HCT116 (cell line): Measurements from ENCODE around the gene VRTN. TPM values are rescaled to one million over a fixed set of nuclear protein-coding genes. Genes with fewer than 3 reads are reported as not detected.

Source experiments
- ATAC-seq: fragments of 200-7000 bp; cut with Tn5 transposase; 2 replicates; pipeline ENCODE4 v1.9.1; 2020; ENCODE audit warnings: mild to moderate bottlenecking, moderate library complexity
- BruUV-seq: library from RNA; stranded (reverse); fragments of 400-500 nt; replicated peaks from 2 replicates; lab custom pipeline; 2021; lab: Mats Ljungman, UMichigan
- CTCF ChIA-PET: fragments of 300-600 bp; sonication (Branson Sonifier 250); formaldehyde crosslinking; loops from one replicate; lab custom pipeline; 2021; ENCODE audit warnings: antibody characterized with exemption; lab: Charles Lee
- POLR2A ChIA-PET: fragments of 300-600, 350-600 bp; sonication (Branson Sonifier 250); formaldehyde crosslinking; loops from one replicate; lab custom pipeline; 2021; ENCODE audit warnings: antibody characterized with exemption; lab: Charles Lee
- RAD21 ChIA-PET, 2 experiments: fragments of 300-600 bp; sonication (Branson Sonifier 250); formaldehyde crosslinking; loops; one replicate each; lab custom pipeline; 2023; ENCODE audit warnings: low total read pairs in 2 of 2; ENCODE audit not compliant: uncharacterized antibody in 2 of 2, unreplicated experiment in 2 of 2, low non-redundant PET in 1 of 2; lab: Charles Lee
- DNase-seq: peaks from one replicate; pipeline ENCODE4 v3.0.0-alpha.2; 2010; ENCODE audit warnings: low read depth, low spot score
- H2AFZ ChIP-seq: fragments of 200-600 bp; shearing (Covaris generic), sonication (generic); 2 replicates; pipeline ENCODE4 v1.6.1; 2017; ENCODE audit warnings: low read depth, mixed run types, mixed read lengths, antibody characterized with exemption, low read length; ENCODE audit not compliant: poor library complexity, severe bottlenecking
- H3K27ac ChIP-seq: 2 replicates; pipeline ENCODE4 v1.5.1; 2012; ENCODE audit warnings: low read depth, low read length
- H3K27me3 ChIP-seq: fragments of 200-600 bp; sonication (generic); 2 replicates; pipeline ENCODE4 v1.6.1; 2016; ENCODE audit warnings: mixed run types, low read length, mixed read lengths; ENCODE audit not compliant: insufficient read depth
- H3K36me3 ChIP-seq, 2 experiments: fragments of 200-500 bp in 1 of 2; fragments of 200-600 bp in 1 of 2; sonication (Bioruptor generic) in 1 of 2; sonication (generic) in 1 of 2; 2 replicates each; pipeline versions ENCODE4 v1.5.1 to v1.6.1; 2014 to 2016; ENCODE audit warnings: low read length in 2 of 2, inconsistent platforms in 1 of 2, mixed read lengths in 1 of 2, mixed run types in 1 of 2; ENCODE audit not compliant: insufficient read depth in 2 of 2, control insufficient read depth in 1 of 2
- H3K4me1 ChIP-seq, 2 experiments: fragments of 200-600 bp in 1 of 2; sonication (generic) in 1 of 2; 2 replicates each; pipeline versions ENCODE4 v1.5.1 to v1.6.1; 2012 to 2017; ENCODE audit warnings: low read length in 2 of 2, inconsistent platforms in 1 of 2, mild to moderate bottlenecking in 1 of 2, mixed read lengths in 1 of 2, mixed run types in 1 of 2, moderate library complexity in 1 of 2; ENCODE audit not compliant: insufficient read depth in 2 of 2, control insufficient read depth in 1 of 2
- H3K4me2 ChIP-seq: fragments of 200-600 bp; sonication (generic); 2 replicates; pipeline ENCODE4 v1.6.1; 2017; ENCODE audit warnings: mixed run types, low read length, mixed read lengths
- H3K4me3 ChIP-seq, 2 experiments: fragments of 200-600 bp in 1 of 2; sonication (generic) in 1 of 2; replicated peaks in 1 of 2; 2 replicates each; pipeline ENCODE4 v1.5.1; 2011 to 2016; ENCODE audit warnings: low read length in 2 of 2, control low read depth in 1 of 2, low read depth in 1 of 2, mild to moderate bottlenecking in 1 of 2, mixed read lengths in 1 of 2, mixed run types in 1 of 2
- H3K79me2 ChIP-seq: fragments of 200-600 bp; sonication (generic); 2 replicates; pipeline ENCODE4 v1.6.1; 2017; ENCODE audit warnings: mild to moderate bottlenecking, mixed run types, low read length, moderate library complexity, mixed read lengths; ENCODE audit not compliant: insufficient read depth
- H3K9ac ChIP-seq: fragments of 200-600 bp; sonication (generic); 2 replicates; pipeline ENCODE4 v1.6.1; 2016; ENCODE audit warnings: low read length, mixed read lengths
- H3K9me2 ChIP-seq: fragments of 200-600 bp; sonication (generic), shearing (Covaris generic); 2 replicates; pipeline ENCODE4 v1.6.1; 2017; ENCODE audit warnings: mixed run types, mild to moderate bottlenecking, moderate library complexity; ENCODE audit not compliant: insufficient read depth
- H3K9me3 ChIP-seq, 2 experiments: fragments of 200-500 bp in 1 of 2; fragments of 200-600 bp in 1 of 2; sonication (Bioruptor generic) in 1 of 2; sonication (generic) in 1 of 2; 2 replicates each; pipeline ENCODE4 v1.6.1; 2014 to 2017; ENCODE audit warnings: low read length in 2 of 2, mixed read lengths in 2 of 2, inconsistent platforms in 1 of 2, low read depth in 1 of 2, mild to moderate bottlenecking in 1 of 2, mixed run types in 1 of 2, moderate library complexity in 1 of 2; ENCODE audit not compliant: control insufficient read depth in 1 of 2, insufficient read depth in 1 of 2
- H4K20me1 ChIP-seq: fragments of 200-600 bp; sonication (generic), shearing (Covaris generic); 2 replicates; pipeline ENCODE4 v1.6.1; 2017; ENCODE audit warnings: mixed run types, mild to moderate bottlenecking, moderate library complexity; ENCODE audit not compliant: insufficient read depth
- ELF1 ChIP-seq: IDR thresholded peaks from 2 replicates; pipeline ENCODE4 v1.6.1; 2012; ENCODE audit warnings: low read depth, borderline replicate concordance
- EZH2 ChIP-seq: fragments of 200-600 bp; sonication (generic); IDR thresholded peaks from 2 replicates; pipeline ENCODE4 v1.6.1; 2017; ENCODE audit warnings: antibody characterized with exemption, mixed run types
- EZH2phosphoT487 ChIP-seq: fragments of 200-600 bp; IDR thresholded peaks from 2 replicates; pipeline ENCODE4 v1.6.1; 2018; ENCODE audit warnings: antibody characterized with exemption, borderline replicate concordance
- FOSL1 ChIP-seq: IDR thresholded peaks from 2 replicates; pipeline ENCODE4 v1.6.1; 2012; ENCODE audit warnings: low read depth
- JUND ChIP-seq: IDR thresholded peaks from 2 replicates; pipeline ENCODE4 v1.6.1; 2012
- MAX ChIP-seq: IDR thresholded peaks from 2 replicates; pipeline ENCODE4 v1.6.1; 2012
- POLR2A ChIP-seq: IDR thresholded peaks from 2 replicates; pipeline ENCODE4 v1.7.0; 2011; ENCODE audit warnings: borderline replicate concordance; ENCODE audit not compliant: insufficient read depth, insufficient read length; ENCODE audit errors: extremely low read depth
- POLR2AphosphoS5 ChIP-seq: IDR thresholded peaks from 2 replicates; pipeline ENCODE4 v1.6.1; 2011; ENCODE audit warnings: mild to moderate bottlenecking, low read depth, low read length, moderate library complexity
- RAD21 ChIP-seq: IDR thresholded peaks from 2 replicates; pipeline ENCODE4 v1.6.1; 2012; ENCODE audit warnings: low read depth, mild to moderate bottlenecking
- SIN3A ChIP-seq: IDR thresholded peaks from 2 replicates; pipeline ENCODE4 v1.6.1; 2012; ENCODE audit warnings: low read depth
- SP1 ChIP-seq: IDR thresholded peaks from 2 replicates; pipeline ENCODE4 v1.6.1; 2012; ENCODE audit warnings: low read depth
- SRF ChIP-seq: IDR thresholded peaks from 2 replicates; pipeline ENCODE4 v1.6.1; 2012; ENCODE audit warnings: low read depth
- TCF7L2 ChIP-seq: IDR thresholded peaks from 2 replicates; pipeline ENCODE4 v1.7.0; 2011; ENCODE audit warnings: borderline replicate concordance, inconsistent platforms; ENCODE audit not compliant: insufficient read depth, insufficient read length; ENCODE audit errors: extremely low read depth
- YY1 ChIP-seq: IDR thresholded peaks from 2 replicates; pipeline ENCODE4 v1.6.1; 2011; ENCODE audit warnings: low read length, low read depth, moderate library complexity, mild to moderate bottlenecking; ENCODE audit not compliant: insufficient replicate concordance; ENCODE audit errors: extremely low read depth
- ZBTB33 ChIP-seq: IDR thresholded peaks from 2 replicates; pipeline ENCODE4 v1.6.1; 2011; ENCODE audit warnings: mild to moderate bottlenecking, low read length, moderate library complexity; ENCODE audit not compliant: insufficient replicate concordance; ENCODE audit errors: extremely low read depth
- ZFX ChIP-seq: fragments of 450-650 bp; IDR thresholded peaks from 2 replicates; pipeline ENCODE4 v1.6.1; 2017
- intact Hi-C: fragments of 100-400 bp; cut with micrococcal nuclease; formaldehyde crosslinking; loops from 2 replicates; pipeline ENCODE4 v1.10.0; 2022
- total RNA-seq: library from RNA; stranded (reverse); gene quantifications from one replicate; pipeline ENCODE4 v1.2.1, GENCODE V29; 2021; ENCODE audit not compliant: unreplicated experiment
- TF ChIP-seq, protein P1 (sequence below), 3 experiments: fragments of 200-600 bp in 1 of 3; sonication (generic) in 1 of 3; IDR thresholded peaks in 2 of 3; conservative IDR thresholded peaks in 1 of 3; 2 replicates each; pipeline ENCODE4 v1.5.1; 2012 to 2017; ENCODE audit warnings: low read depth in 2 of 3, low read length in 2 of 3, antibody characterized with exemption in 1 of 3, borderline replicate concordance in 1 of 3, control low read depth in 1 of 3, mild to moderate bottlenecking in 1 of 3, mixed read lengths in 1 of 3, mixed run types in 1 of 3, moderate library complexity in 1 of 3; ENCODE audit not compliant: insufficient read depth in 1 of 3

Gene VRTN
- total RNA-seq, 1 experiment from 2014 or later, result 0.10 TPM

- Histone ChIP-seq H3K4me3 (no peak overlapping the region), H3K27ac (no peak overlapping the region), H3K4me2 (no peak overlapping the region), H2AFZ (no peak overlapping the region), H3K79me2 (no peaks in the 10 kb centered on the region), H3K36me3 (no peaks in the 10 kb centered on the region), H3K9me3 (no peaks in the 10 kb centered on the region), H4K20me1 (no peaks in the 10 kb centered on the region), H3K4me1 (no peaks in the 10 kb centered on the region), H3K9ac (no peak overlapping the region), H3K9me2 (no peaks in the 10 kb centered on the region), H3K27me3 (peaks cover 4% of the 10 kb centered on the region; the same call in 1 of the 2 replicates)
- RAD21 ChIA-PET, result no interaction called here
- intact Hi-C loops, result no loop called here
- no peak for DNase-seq
- POLR2A ChIA-PET, result no interaction called here
- TF ChIP-seq YY1 (no peak), SRF (no peak), POLR2AphosphoS5 (no peak), RAD21 (no peak)
- no TSS peak for BruUV-seq
- ATAC-seq, result no peak
- CTCF ChIA-PET, result no interaction called here
Observed at GRCh38 chr14:74395094-74395493, 46.8 kb downstream of the VRTN start.

DNA sequence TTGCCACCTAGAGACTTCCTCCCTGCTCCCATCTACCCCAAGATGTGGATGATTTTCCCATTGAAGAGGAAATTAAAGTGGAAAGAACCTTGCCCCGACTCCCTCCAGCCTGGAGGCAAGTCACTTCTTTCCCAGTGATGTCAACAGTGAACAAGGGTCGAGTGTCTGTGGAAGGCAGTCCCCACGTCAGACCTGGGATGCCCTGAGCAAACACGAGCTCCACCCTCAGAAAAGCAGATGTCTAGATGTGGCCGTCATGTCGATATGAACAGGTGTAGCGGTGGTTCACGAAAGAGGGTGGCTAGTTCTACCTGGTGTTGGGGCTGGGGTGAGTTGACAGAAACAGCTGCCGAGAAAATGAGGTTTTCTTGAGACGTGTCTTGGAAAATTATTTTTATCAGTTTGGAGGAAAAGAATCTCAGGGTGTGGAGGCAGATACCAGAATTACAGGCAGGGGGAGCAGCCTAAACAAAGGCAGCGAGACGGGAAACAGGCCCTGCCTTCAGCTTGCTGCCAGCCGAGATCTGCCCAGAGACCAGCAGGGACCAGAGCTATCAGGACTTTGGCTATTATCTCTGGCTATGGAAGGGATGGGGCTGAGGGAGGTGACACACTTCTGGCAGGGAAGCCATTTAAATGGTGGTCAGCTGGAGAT, 51.9 kb downstream of the VRTN start:
- no peak overlapping the region for H3K4me3 ChIP-seq
- intact Hi-C loops, result no loop called here
- ChIA-PET POLR2A (no interaction called here), RAD21 (no interaction called here), CTCF (no interaction called here)
- H3K27ac ChIP-seq, result no peak overlapping the region
- H3K9me2 ChIP-seq, result no peaks in the 10 kb centered on the region
- no peak overlapping the region for H3K9ac ChIP-seq
- H4K20me1 ChIP-seq, result no peaks in the 10 kb centered on the region
- H3K79me2 ChIP-seq, result no peaks in the 10 kb centered on the region
- no peak overlapping the region for H3K4me2 ChIP-seq
- no TSS peak for BruUV-seq
- no peaks in the 10 kb centered on the region for H3K36me3 ChIP-seq
- H3K27me3 ChIP-seq, result peaks cover under 1% of the 10 kb centered on the region; the same call in 1 of the 2 replicates
- ATAC-seq (peak; percentile 49), DNase-seq (peak; percentile 4)
- no peak overlapping the region for H2AFZ ChIP-seq
- no peaks in the 10 kb centered on the region for H3K9me3 ChIP-seq
- peaks cover 12 to 16% of the 10 kb centered on the region in 2 experiments for H3K4me1 ChIP-seq
- TF ChIP-seq SIN3A (no peak), EZH2phosphoT487 (no peak), SP1 (no peak), ZBTB33 (no peak), TCF7L2 (no peak), JUND (no peak), POLR2A (no peak), FOSL1 (no peak), EZH2 (no peak), YY1 (no peak), ELF1 (no peak), MAX (no peak), SRF (no peak), ZFX (no peak)
- TF ChIP-seq, protein P1, sequence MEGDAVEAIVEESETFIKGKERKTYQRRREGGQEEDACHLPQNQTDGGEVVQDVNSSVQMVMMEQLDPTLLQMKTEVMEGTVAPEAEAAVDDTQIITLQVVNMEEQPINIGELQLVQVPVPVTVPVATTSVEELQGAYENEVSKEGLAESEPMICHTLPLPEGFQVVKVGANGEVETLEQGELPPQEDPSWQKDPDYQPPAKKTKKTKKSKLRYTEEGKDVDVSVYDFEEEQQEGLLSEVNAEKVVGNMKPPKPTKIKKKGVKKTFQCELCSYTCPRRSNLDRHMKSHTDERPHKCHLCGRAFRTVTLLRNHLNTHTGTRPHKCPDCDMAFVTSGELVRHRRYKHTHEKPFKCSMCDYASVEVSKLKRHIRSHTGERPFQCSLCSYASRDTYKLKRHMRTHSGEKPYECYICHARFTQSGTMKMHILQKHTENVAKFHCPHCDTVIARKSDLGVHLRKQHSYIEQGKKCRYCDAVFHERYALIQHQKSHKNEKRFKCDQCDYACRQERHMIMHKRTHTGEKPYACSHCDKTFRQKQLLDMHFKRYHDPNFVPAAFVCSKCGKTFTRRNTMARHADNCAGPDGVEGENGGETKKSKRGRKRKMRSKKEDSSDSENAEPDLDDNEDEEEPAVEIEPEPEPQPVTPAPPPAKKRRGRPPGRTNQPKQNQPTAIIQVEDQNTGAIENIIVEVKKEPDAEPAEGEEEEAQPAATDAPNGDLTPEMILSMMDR (IDR thresholded peaks at IDR 0.05 in 2 of 3, conservative IDR thresholded peaks at IDR 0.05 in 1 of 3; ENCODE audit: borderline replicate concordance in 1 of 3, insufficient read depth in 1 of 3, low read depth in 2 of 3, low read length in 2 of 3), result no peak; a peak in 1 of 6 replicates
